Keratinocyte (primary cell): Measurements from ENCODE around the gene MALL. TPM values are rescaled to one million over a fixed set of nuclear protein-coding genes. Genes with fewer than 3 reads are reported as not detected.
A peak's percentile ranks its signal among the peaks of the same experiment; 100 is the strongest.

Source experiments
- DNase-seq: peaks from one replicate; pipeline ENCODE4 v3.0.0-alpha.2; 2011; ENCODE audit warnings: low read depth, missing footprints, low spot score
- FAIRE-seq: peaks from 2 replicates; lab custom pipeline; 2011; peaks lifted over from hg19 to GRCh38; lab: Jason Lieb, UNC
- H2AFZ ChIP-seq: 2 replicates; pipeline ENCODE4 v1.6.0; 2012; ENCODE audit warnings: low read length, control low read depth, inconsistent platforms; ENCODE audit not compliant: control insufficient read depth
- H3K27ac ChIP-seq: 2 replicates; pipeline ENCODE4 v1.5.1; 2011; ENCODE audit warnings: low read length; ENCODE audit not compliant: control insufficient read depth, insufficient read depth
- H3K27me3 ChIP-seq: 3 replicates; pipeline ENCODE4 v1.6.0; 2011; ENCODE audit warnings: low read length; ENCODE audit not compliant: control insufficient read depth, insufficient read depth; ENCODE audit errors: extremely low read depth
- H3K36me3 ChIP-seq, 2 experiments: 2 replicates in 1 of 2; 3 replicates in 1 of 2; pipeline ENCODE4 v1.5.1; 2011; ENCODE audit warnings: low read length in 2 of 2, mild to moderate bottlenecking in 1 of 2; ENCODE audit not compliant: control insufficient read depth in 2 of 2, insufficient read depth in 2 of 2; ENCODE audit errors: extremely low read depth in 1 of 2
- H3K4me1 ChIP-seq: 3 replicates; pipeline ENCODE4 v1.5.1; 2011; ENCODE audit warnings: low read length; ENCODE audit not compliant: control insufficient read depth, insufficient read depth; ENCODE audit errors: extremely low read depth
- H3K4me2 ChIP-seq: 3 replicates; pipeline ENCODE4 v1.6.0; 2011; ENCODE audit warnings: low read depth, low read length; ENCODE audit not compliant: control insufficient read depth, insufficient read depth; ENCODE audit errors: extremely low read depth
- H3K4me3 ChIP-seq, 3 experiments: fragments of 200-600 bp in 1 of 3; sonication (generic) in 1 of 3; 2 replicates in 2 of 3; 3 replicates in 1 of 3; pipeline ENCODE4 v1.5.1; 2011 to 2016; ENCODE audit warnings: low read length in 3 of 3, mild to moderate bottlenecking in 3 of 3, control low read depth in 2 of 3, inconsistent platforms in 1 of 3, low read depth in 1 of 3, mixed read lengths in 1 of 3, mixed run types in 1 of 3, moderate library complexity in 1 of 3; ENCODE audit not compliant: control insufficient read depth in 2 of 3, insufficient read depth in 2 of 3; ENCODE audit errors: extremely low read depth in 1 of 3
- H3K79me2 ChIP-seq: 2 replicates; pipeline ENCODE4 v1.6.0; 2012; ENCODE audit warnings: low read length; ENCODE audit not compliant: control insufficient read depth, insufficient read depth
- H3K9ac ChIP-seq: 3 replicates; pipeline ENCODE4 v1.6.0; 2011; ENCODE audit warnings: low read length; ENCODE audit not compliant: control insufficient read depth, insufficient read depth; ENCODE audit errors: extremely low read depth
- H3K9me1 ChIP-seq: 3 replicates; pipeline ENCODE4 v1.6.0; 2011; ENCODE audit warnings: low read length; ENCODE audit not compliant: control insufficient read depth, insufficient read depth; ENCODE audit errors: extremely low read depth
- H3K9me3 ChIP-seq: 2 replicates; pipeline ENCODE4 v1.5.1; 2012; ENCODE audit warnings: low read depth, low read length; ENCODE audit not compliant: control insufficient read depth
- H4K20me1 ChIP-seq: 3 replicates; pipeline ENCODE4 v1.6.0; 2011; ENCODE audit warnings: low read length; ENCODE audit not compliant: control insufficient read depth, insufficient read depth; ENCODE audit errors: extremely low read depth
- EZH2 ChIP-seq: IDR thresholded peaks from one replicate; pipeline ENCODE4 v1.6.1; 2012; ENCODE audit warnings: inconsistent platforms, mild to moderate bottlenecking, low read length, moderate library complexity
- dilution Hi-C: fragments of 300-500 bp; cut with MboI; formaldehyde crosslinking; loops from one replicate; pipeline ENCODE4 v1.7.0; 2020; ENCODE audit warnings: low sequenced_read_pairs; ENCODE audit not compliant: extremely low pct_ligation_motif_present
- polyA plus RNA-seq, 5 experiments: library from polyadenylated mRNA; depleted of rRNA in 3 of 5; stranded (reverse) in 3 of 5; stranded (forward) in 1 of 5; unstranded in 1 of 5; fragments of >200 nt; gene quantifications; 1 replicate in 1 of 5; 2 replicates in 3 of 5; 3 replicates in 1 of 5; pipeline versions ENCODE4 v1.2.1 to v1.2.3, GENCODE V29; 2011 to 2012; ENCODE audit warnings: missing spikeins in 2 of 5, low read depth in 1 of 5, low replicate concordance in 1 of 5
- TF ChIP-seq, protein P1 (sequence below), 3 experiments: IDR thresholded peaks in 1 of 3; conservative IDR thresholded peaks in 1 of 3; optimal IDR thresholded peaks in 1 of 3; 2 replicates in 2 of 3; 3 replicates in 1 of 3; pipeline versions ENCODE3 to v1.5.1; 2011; ENCODE audit warnings: low read length in 3 of 3, mild to moderate bottlenecking in 3 of 3, moderate library complexity in 2 of 3, control low read depth in 1 of 3, inconsistent platforms in 1 of 3; ENCODE audit not compliant: insufficient read depth in 2 of 3; ENCODE audit errors: extremely low read depth in 1 of 3

MALL gene
- polyA plus RNA-seq, 1 donor (not counting 4 experiments of a cell fraction or from before 2014, with no cell fraction given): 29.0 TPM

DNA sequence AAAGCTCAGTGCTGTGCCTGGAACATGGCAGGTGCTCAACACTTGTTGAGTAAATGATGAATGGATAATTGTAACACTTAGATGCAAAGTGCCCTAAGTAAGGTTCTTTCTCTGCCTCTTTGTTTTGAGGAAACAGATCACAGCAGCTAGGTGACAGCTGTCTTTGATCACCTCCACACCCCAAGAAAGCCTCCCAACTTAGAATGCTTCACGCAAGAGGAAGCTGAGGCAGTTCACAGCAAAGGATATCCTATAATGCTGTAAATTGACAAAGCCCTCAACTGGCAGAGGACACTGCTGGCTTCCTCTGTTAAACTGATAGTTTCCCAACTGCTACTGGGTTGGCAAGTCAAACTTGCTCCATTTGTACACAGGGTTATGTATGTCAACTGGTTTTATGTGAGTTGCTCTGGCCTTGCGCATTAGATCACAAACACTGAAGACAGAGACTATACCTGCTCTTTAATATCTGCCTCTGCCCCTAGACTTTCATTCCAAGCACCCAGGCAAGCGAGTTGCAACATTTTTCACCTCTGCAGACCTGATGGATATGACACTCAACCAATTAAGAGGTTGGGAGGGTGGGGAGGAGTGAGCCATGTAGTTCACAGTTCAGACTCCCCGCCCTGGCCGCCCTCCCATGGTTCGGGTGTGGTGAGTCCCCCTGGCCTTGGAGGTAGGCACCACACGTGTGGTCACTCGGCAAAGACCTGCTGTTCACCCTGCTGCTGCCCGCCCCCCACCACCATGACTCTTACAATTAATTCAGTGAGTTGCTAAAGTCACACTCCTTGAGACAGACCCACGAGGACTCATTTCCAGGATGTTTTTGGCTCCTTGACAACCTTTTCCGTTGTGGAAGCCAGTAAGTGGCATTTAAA is 4.8 kb upstream of the MALL start:
- no peak for FAIRE-seq
- dilution Hi-C loops: no loop called here

DNA sequence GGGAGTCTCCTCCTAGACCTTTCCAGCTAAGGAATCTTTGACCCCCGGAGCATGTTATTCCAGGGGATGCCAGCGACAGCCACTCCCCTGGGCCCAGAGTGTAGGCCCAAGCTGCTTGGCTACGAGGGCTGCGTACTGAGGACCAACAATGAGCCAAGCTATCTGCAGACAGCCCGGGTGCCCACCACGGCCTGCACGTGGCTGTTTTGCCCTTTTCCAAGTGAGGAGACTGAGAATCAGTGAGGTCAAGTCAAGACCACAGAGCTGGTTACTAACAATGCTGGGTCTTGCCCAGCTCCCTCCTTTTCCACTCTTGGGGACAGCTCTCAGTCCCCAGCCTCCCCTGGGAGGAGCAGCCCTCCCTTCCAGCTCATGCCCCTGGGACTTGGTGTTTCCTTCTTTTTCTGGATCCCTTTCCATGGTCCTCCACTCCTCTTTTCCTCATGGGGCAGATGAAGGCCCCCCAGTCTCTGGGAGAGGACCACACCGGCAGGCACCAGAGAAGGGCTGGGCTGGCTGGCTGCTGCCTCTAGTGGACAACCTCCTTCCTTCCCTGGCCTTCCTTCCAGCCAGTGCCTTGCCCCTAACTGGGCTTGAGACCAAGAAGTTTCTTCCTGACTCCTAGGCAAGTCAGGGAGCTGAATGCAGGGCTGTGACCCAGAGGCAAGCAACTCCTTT is 550 bp upstream of the MALL start:
- H2AFZ ChIP-seq: peak overlapping the region; percentile 79

More for the DNA sequence above, 4.8 kb upstream of the MALL start:
- no peaks in the 10 kb centered on the region for H4K20me1 ChIP-seq
- H3K4me3 ChIP-seq: no peak overlapping the region
- H3K4me2 ChIP-seq: no peak overlapping the region
- no peaks in the 10 kb centered on the region for H3K36me3 ChIP-seq
- no peaks in the 10 kb centered on the region for H3K9me1 ChIP-seq
- no peak for DNase-seq
- peaks cover 2% of the 10 kb centered on the region for H3K79me2 ChIP-seq
- H3K4me1 ChIP-seq: peaks cover 16% of the 10 kb centered on the region
- TF ChIP-seq EZH2: no peak
- TF ChIP-seq, protein P1, sequence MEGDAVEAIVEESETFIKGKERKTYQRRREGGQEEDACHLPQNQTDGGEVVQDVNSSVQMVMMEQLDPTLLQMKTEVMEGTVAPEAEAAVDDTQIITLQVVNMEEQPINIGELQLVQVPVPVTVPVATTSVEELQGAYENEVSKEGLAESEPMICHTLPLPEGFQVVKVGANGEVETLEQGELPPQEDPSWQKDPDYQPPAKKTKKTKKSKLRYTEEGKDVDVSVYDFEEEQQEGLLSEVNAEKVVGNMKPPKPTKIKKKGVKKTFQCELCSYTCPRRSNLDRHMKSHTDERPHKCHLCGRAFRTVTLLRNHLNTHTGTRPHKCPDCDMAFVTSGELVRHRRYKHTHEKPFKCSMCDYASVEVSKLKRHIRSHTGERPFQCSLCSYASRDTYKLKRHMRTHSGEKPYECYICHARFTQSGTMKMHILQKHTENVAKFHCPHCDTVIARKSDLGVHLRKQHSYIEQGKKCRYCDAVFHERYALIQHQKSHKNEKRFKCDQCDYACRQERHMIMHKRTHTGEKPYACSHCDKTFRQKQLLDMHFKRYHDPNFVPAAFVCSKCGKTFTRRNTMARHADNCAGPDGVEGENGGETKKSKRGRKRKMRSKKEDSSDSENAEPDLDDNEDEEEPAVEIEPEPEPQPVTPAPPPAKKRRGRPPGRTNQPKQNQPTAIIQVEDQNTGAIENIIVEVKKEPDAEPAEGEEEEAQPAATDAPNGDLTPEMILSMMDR (optimal IDR thresholded peaks at IDR 0.05 in 1 of 3, IDR thresholded peaks at IDR 0.05 in 1 of 3, conservative IDR thresholded peaks at IDR 0.05 in 1 of 3; ENCODE audit: extremely low read depth in 1 of 3, insufficient read depth in 2 of 3, low read length in 3 of 3): no peak
- no peaks in the 10 kb centered on the region for H3K9me3 ChIP-seq
- no peaks in the 10 kb centered on the region for H3K27me3 ChIP-seq
- H2AFZ ChIP-seq: no peak overlapping the region
- no peak overlapping the region for H3K27ac ChIP-seq
- no peak overlapping the region for H3K9ac ChIP-seq

More for the DNA sequence above, 550 bp upstream of the MALL start:
- Histone ChIP-seq H3K9ac (peak overlapping the region; percentile 86), H3K4me1 (peaks cover 24% of the 10 kb centered on the region), H3K4me3 (peak overlapping the region; percentile 81 to 88 (median 81)), H3K9me3 (no peaks in the 10 kb centered on the region), H3K4me2 (peak overlapping the region; percentile 99), H3K27ac (peak overlapping the region; percentile 80), H3K27me3 (no peaks in the 10 kb centered on the region), H3K36me3 (no peaks in the 10 kb centered on the region), H3K9me1 (no peaks in the 10 kb centered on the region), H3K79me2 (peaks cover 42% of the 10 kb centered on the region), H4K20me1 (no peaks in the 10 kb centered on the region)
- DNase-seq (no peak), FAIRE-seq (peak; percentile 26)
- dilution Hi-C loops: no loop called here
- no peak for TF ChIP-seq EZH2
- TF ChIP-seq, protein P1 (optimal IDR thresholded peaks at IDR 0.05 in 1 of 3, IDR thresholded peaks at IDR 0.05 in 1 of 3, conservative IDR thresholded peaks at IDR 0.05 in 1 of 3; ENCODE audit: extremely low read depth in 1 of 3, insufficient read depth in 2 of 3, low read length in 3 of 3): peak; percentile 64 to 78 (median 76)
